SHP77 (cell line): Measurements from ENCODE around the gene ARMC5.
"Not testable (repeated sequence)": the region's sequence is repeated elsewhere in the genome, so short reads cannot be mapped to it uniquely, and the experiment has no call there.

Experiments
- DNase-seq, 2 experiments: peaks; one replicate each; lab custom pipeline; 2025; lab: John Stamatoyannopoulos, UW

The ARMC5 gene

GRCh38 chr16:31477220-31478216 lies 18.2 kb downstream of the ARMC5 start:
- peak; percentile 70 to 79 for DNase-seq

GRCh38 chr16:31478956-31479355 lies 19.7 kb downstream of the ARMC5 start:
- DNase-seq: no peak

GRCh38 chr16:31479751-31480150 lies 20.4 kb downstream of the ARMC5 start:
- no peak for DNase-seq

- peak; percentile 12 to 17 for DNase-seq
These were observed 21.7 kb downstream of the ARMC5 start for GRCh38 chr16:31480851-31481536.

GRCh38 chr16:31483081-31483480 lies 23.8 kb downstream of the ARMC5 start, which contains the start of gene SLC5A2:
Gene SLC5A2 (plus strand): TSS chr16:31483123. CDS start chr16:31483137, 14 bp downstream.
- no peak for DNase-seq

GRCh38 chr16:31484048-31484447 lies 24.7 kb downstream of the ARMC5 start:
- not testable (repeated sequence) for DNase-seq

GRCh38 chr16:31484491-31485171 lies 25.3 kb downstream of the ARMC5 start:
- no peak for DNase-seq

- no peak for DNase-seq
These were observed 26.3 kb downstream of the ARMC5 start for GRCh38 chr16:31485571-31485970.

- no peak for DNase-seq
These were observed 26.7 kb downstream of the ARMC5 start for GRCh38 chr16:31486045-31486444.

- no peak for DNase-seq
These were observed 27.9 kb downstream of the ARMC5 start for GRCh38 chr16:31487071-31487719.

GRCh38 chr16:31487720-31488467 lies 28.6 kb downstream of the ARMC5 start:
- DNase-seq: peak; percentile 69 to 76

GRCh38 chr16:31488468-31489297 lies 29.4 kb downstream of the ARMC5 start:
- no peak for DNase-seq

GRCh38 chr16:31489298-31489564 lies 29.9 kb downstream of the ARMC5 start:
- no peak for DNase-seq

GRCh38 chr16:31489616-31490584 lies 30.6 kb downstream of the ARMC5 start:
- DNase-seq: no peak

- no peak for DNase-seq
These were observed 32.6 kb downstream of the ARMC5 start for GRCh38 chr16:31491778-31492418.

GRCh38 chr16:31493506-31494125 lies 34.3 kb downstream of the ARMC5 start:
- no peak for DNase-seq

- DNase-seq: no peak
These were observed 37.4 kb downstream of the ARMC5 start for GRCh38 chr16:31496670-31497069.

- no peak for DNase-seq
These were observed 39.2 kb downstream of the ARMC5 start for GRCh38 chr16:31498493-31498892.
